Mammary epithelial cell (primary cell): ENCODE results near the gene PDIA4.

Experiments used
- EZH2 ChIP-seq: IDR thresholded peaks from 2 replicates; pipeline ENCODE4 v1.6.1; 2012; ENCODE audit warnings: low read length, inconsistent platforms, borderline replicate concordance
- TF ChIP-seq, protein P1 (sequence below), 2 donors: IDR thresholded peaks in 1 of 2; conservative IDR thresholded peaks in 1 of 2; 2 replicates each; pipeline ENCODE4 v1.5.1; 2011 to 2012; ENCODE audit warnings: inconsistent platforms in 2 of 2, low read length in 2 of 2, mild to moderate bottlenecking in 2 of 2, control low read depth in 1 of 2, low read depth in 1 of 2; ENCODE audit not compliant: insufficient read depth in 1 of 2; ENCODE audit errors: extremely low read depth in 1 of 2

DNA sequence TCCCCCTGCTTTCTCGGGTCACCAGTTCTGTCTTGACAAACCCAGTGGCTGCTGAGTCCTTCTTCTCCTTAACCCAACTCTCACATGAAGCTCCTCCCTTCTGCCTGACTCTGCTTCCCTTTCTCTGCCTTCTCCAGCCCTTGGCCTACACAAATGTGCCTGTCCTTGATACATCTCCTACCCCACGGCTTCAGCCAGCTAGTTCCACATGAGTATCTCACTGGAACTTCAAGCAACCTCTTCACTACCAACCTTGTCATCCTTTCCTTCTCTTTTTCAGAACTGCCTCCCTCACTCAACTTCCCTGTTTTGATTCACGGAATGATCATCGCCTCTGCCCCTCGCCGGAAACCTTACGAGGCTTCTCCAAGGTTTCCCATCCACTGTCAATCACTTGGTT, 55.9 kb downstream of the PDIA4 start:
- TF ChIP-seq, protein P1, sequence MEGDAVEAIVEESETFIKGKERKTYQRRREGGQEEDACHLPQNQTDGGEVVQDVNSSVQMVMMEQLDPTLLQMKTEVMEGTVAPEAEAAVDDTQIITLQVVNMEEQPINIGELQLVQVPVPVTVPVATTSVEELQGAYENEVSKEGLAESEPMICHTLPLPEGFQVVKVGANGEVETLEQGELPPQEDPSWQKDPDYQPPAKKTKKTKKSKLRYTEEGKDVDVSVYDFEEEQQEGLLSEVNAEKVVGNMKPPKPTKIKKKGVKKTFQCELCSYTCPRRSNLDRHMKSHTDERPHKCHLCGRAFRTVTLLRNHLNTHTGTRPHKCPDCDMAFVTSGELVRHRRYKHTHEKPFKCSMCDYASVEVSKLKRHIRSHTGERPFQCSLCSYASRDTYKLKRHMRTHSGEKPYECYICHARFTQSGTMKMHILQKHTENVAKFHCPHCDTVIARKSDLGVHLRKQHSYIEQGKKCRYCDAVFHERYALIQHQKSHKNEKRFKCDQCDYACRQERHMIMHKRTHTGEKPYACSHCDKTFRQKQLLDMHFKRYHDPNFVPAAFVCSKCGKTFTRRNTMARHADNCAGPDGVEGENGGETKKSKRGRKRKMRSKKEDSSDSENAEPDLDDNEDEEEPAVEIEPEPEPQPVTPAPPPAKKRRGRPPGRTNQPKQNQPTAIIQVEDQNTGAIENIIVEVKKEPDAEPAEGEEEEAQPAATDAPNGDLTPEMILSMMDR (conservative IDR thresholded peaks at IDR 0.05 in 1 of 2, IDR thresholded peaks at IDR 0.05 in 1 of 2; ENCODE audit: extremely low read depth in 1 of 2, insufficient read depth in 1 of 2, low read depth in 1 of 2, low read length in 2 of 2): no peak
- TF ChIP-seq EZH2: no peak
